Stimulated activated CD4-positive, alpha-beta T cell treated with anti-CD3 and anti-CD28 coated beads, Interleukin-1b, Interleukin-23, amount 100 ng/mL, for 48 hours (primary cell): ENCODE data around the gene LRMDA.
"Not testable (repeated sequence)": the region's sequence is repeated elsewhere in the genome, so short reads cannot be mapped to it uniquely, and the experiment has no call there.

Experiments
- DNase-seq: peaks from one replicate; pipeline ENCODE4 v3.0.0-alpha.2; 2020

Gene LRMDA

GRCh38 chr10:76038696-76039095 lies 607.3 kb downstream of the LRMDA start:
- no peak for DNase-seq

- no peak for DNase-seq
Measured at GRCh38 chr10:76040107-76040829, 608.8 kb downstream of the LRMDA start.

- no peak for DNase-seq
Measured at GRCh38 chr10:76040830-76041220, 609.4 kb downstream of the LRMDA start.

GRCh38 chr10:76041551-76041950 lies 610.1 kb downstream of the LRMDA start:
- no peak for DNase-seq

GRCh38 chr10:76043261-76043660 lies 611.8 kb downstream of the LRMDA start:
- no peak for DNase-seq

GRCh38 chr10:76044751-76045150 lies 613.3 kb downstream of the LRMDA start:
- no peak for DNase-seq

GRCh38 chr10:76045174-76045573 lies 613.8 kb downstream of the LRMDA start:
- DNase-seq = no peak

- DNase-seq = no peak
Measured at GRCh38 chr10:76047521-76047920, 616.1 kb downstream of the LRMDA start.

GRCh38 chr10:76049581-76050290 lies 618.3 kb downstream of the LRMDA start:
- DNase-seq = no peak

- no peak for DNase-seq
Measured at GRCh38 chr10:76050291-76050625, 618.8 kb downstream of the LRMDA start.

- no peak for DNase-seq
Measured at GRCh38 chr10:76051007-76051936, 619.8 kb downstream of the LRMDA start.

- DNase-seq = no peak
Measured at GRCh38 chr10:76052682-76053503, 621.5 kb downstream of the LRMDA start.

GRCh38 chr10:76055466-76055865 lies 624.0 kb downstream of the LRMDA start:
- no peak for DNase-seq

- no peak for DNase-seq
Measured at GRCh38 chr10:76055963-76056362, 624.5 kb downstream of the LRMDA start.

- DNase-seq = not testable (repeated sequence)
Measured at GRCh38 chr10:76060993-76061392, 629.6 kb downstream of the LRMDA start.

- DNase-seq = no peak
Measured at GRCh38 chr10:76066457-76066856, 635.0 kb downstream of the LRMDA start.

- DNase-seq = no peak
Measured at GRCh38 chr10:76067447-76067846, 636.0 kb downstream of the LRMDA start.

GRCh38 chr10:76068856-76069255 lies 637.4 kb downstream of the LRMDA start:
- no peak for DNase-seq

GRCh38 chr10:76070916-76071315 lies 639.5 kb downstream of the LRMDA start:
- no peak for DNase-seq

GRCh38 chr10:76071653-76072365 lies 640.4 kb downstream of the LRMDA start:
- no peak for DNase-seq

GRCh38 chr10:76072384-76072783 lies 641.0 kb downstream of the LRMDA start:
- DNase-seq = no peak

GRCh38 chr10:76073524-76073923 lies 642.1 kb downstream of the LRMDA start:
- no peak for DNase-seq
